MM.1S (cell line): ENCODE results near the gene MACROD1.
"Not testable (repeated sequence)": the region's sequence is repeated elsewhere in the genome, so short reads cannot be mapped to it uniquely, and the experiment has no call there.

Experiments
- CTCF ChIP-seq: fragments of 300-600 bp; sonication (generic); IDR thresholded peaks from 2 replicates; pipeline ENCODE4 v1.5.1; 2016; ENCODE audit warnings: antibody characterized with exemption, low read length, mixed read lengths
- EZH2 ChIP-seq: fragments of 300-600 bp; sonication (generic); optimal IDR thresholded peaks from 2 replicates; pipeline ENCODE3; 2017; ENCODE audit warnings: low read depth, mild to moderate bottlenecking, antibody characterized with exemption, low read length, mixed read lengths

- TF ChIP-seq CTCF, EZH2: not testable (repeated sequence)
Measured at GRCh38 chr11:63973912-63974258, 192.0 kb downstream of the MACROD1 start.
